GM12872 (cell line): Measurements from ENCODE around the gene TRPM4.

Experiments
- CTCF ChIP-seq: IDR thresholded peaks from 3 replicates; pipeline ENCODE4 v1.5.1; 2011; ENCODE audit warnings: low read depth, mild to moderate bottlenecking, low read length, moderate library complexity; ENCODE audit not compliant: insufficient read depth

Gene TRPM4

GRCh38 chr19:49145573-49146407 is 11.8 kb upstream of the TRPM4 start:
- TF ChIP-seq CTCF: peak; percentile 88

- TF ChIP-seq CTCF: no peak
Measured at GRCh38 chr19:49148044-49148682, 9.4 kb upstream of the TRPM4 start.

GRCh38 chr19:49148784-49149651 is 8.6 kb upstream of the TRPM4 start:
- no peak for TF ChIP-seq CTCF

GRCh38 chr19:49149652-49150105 is 7.9 kb upstream of the TRPM4 start:
- TF ChIP-seq CTCF: no peak

- no peak for TF ChIP-seq CTCF
Measured at GRCh38 chr19:49150106-49150943, 7.3 kb upstream of the TRPM4 start.

- no peak for TF ChIP-seq CTCF
Measured at GRCh38 chr19:49150944-49151243, 6.7 kb upstream of the TRPM4 start.
